Fibroblast of lung (primary cell): ENCODE data around the gene EPHA1.

Experiments used
- CTCF ChIP-seq, 2 donors: IDR thresholded peaks in 1 of 2; conservative IDR thresholded peaks in 1 of 2; 1 replicate in 1 of 2; 2 replicates in 1 of 2; pipeline ENCODE4 v1.5.1; 2011 to 2012; ENCODE audit warnings: low read length in 2 of 2, control low read depth in 1 of 2, inconsistent platforms in 1 of 2, low read depth in 1 of 2, mild to moderate bottlenecking in 1 of 2
- EZH2 ChIP-seq: IDR thresholded peaks from 2 replicates; pipeline ENCODE4 v1.5.1; 2012; ENCODE audit warnings: low read length, control low read depth, mild to moderate bottlenecking; ENCODE audit errors: missing control alignments

GRCh38 chr7:143456992-143457793, 48.5 kb upstream of the EPHA1 start:
- TF ChIP-seq CTCF (conservative IDR thresholded peaks at IDR 0.05 in 1 of 2, IDR thresholded peaks at IDR 0.05 in 1 of 2; ENCODE audit: low read depth in 1 of 2, low read length in 2 of 2): no peak
- TF ChIP-seq EZH2: no peak
